ENCODE results near the gene LCE2A.
"Not testable (repeated sequence)": the region's sequence is repeated elsewhere in the genome, so short reads cannot be mapped to it uniquely, and the experiment has no call there.

LCE2A gene

GRCh38 chr1:152683846-152684245 is 14.3 kb upstream of the LCE2A start:
- H3K9ac ChIP-seq (ENCODE audit: low read length): no peak overlapping the region
- no peak overlapping the region for H3K4me3 ChIP-seq (ENCODE audit: low read length)
- no peaks in the 10 kb centered on the region for H3K4me1 ChIP-seq (ENCODE audit: control insufficient read depth, low read depth, low read length)
- no peak overlapping the region for H3K27ac ChIP-seq (ENCODE audit: low read length)
- H3K36me3 ChIP-seq (ENCODE audit: control insufficient read depth, low read depth, low read length): no peaks in the 10 kb centered on the region
- H3K9me3 ChIP-seq (ENCODE audit: control insufficient read depth, low read depth, low read length): peaks cover 64% of the 10 kb centered on the region
- no peaks in the 10 kb centered on the region for H3K27me3 ChIP-seq (ENCODE audit: control insufficient read depth, insufficient read depth, low read length)

DNA sequence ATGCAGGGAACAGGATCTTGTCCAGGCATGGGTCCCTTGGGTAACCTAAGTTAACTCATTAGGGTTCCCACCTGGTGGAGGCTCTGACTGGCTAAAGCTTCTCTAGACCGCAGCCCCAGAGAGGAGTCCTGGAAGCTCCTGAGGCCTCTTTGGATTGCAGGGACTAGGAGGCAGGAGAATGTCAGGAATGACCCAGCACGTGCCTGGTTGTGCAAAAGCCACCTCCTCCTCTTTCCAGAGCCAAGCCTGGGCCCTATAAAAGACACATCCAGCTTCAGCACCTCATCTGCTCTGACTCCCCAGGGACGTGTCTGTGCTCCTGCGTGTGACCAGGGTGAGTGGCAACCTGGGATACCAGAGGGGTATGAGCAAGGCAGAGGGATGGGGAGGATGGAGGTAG is 12.3 kb upstream of the LCE2A start, which contains the start of gene LCE2B:
TSS of gene LCE2B (plus strand) at position 301 of the 400 bp plus-strand sequence. CDS start 721 bp downstream, outside the sequence.
- not testable (repeated sequence) for H3K27ac ChIP-seq (ENCODE audit: low read length); H3K4me1 ChIP-seq (ENCODE audit: control insufficient read depth, low read depth, low read length); H3K4me3 ChIP-seq (ENCODE audit: low read length); H3K9ac ChIP-seq (ENCODE audit: low read length); H3K27me3 ChIP-seq (ENCODE audit: control insufficient read depth, insufficient read depth, low read length); H3K36me3 ChIP-seq (ENCODE audit: control insufficient read depth, low read depth, low read length)
- H3K9me3 ChIP-seq (ENCODE audit: control insufficient read depth, low read depth, low read length): peaks cover 50% of the 10 kb centered on the region

DNA sequence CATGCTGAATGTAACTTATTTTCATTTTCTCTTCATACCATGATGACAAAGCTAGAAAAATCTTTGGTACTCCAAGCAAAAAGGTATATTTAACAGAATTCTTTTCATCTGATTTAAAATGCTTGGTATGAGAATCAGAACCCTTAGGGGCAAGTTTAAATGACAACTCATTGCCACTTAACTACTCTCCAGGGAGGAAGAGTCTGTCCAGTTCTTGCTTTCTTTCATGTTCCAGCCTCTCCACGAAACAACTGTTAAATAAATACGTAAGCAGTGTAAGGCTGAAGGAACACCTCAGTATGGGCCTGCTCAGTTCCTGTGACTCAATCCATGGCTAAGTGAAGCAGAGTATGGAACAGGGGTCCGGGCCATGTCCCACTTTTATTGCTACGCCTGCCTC is 1.6 kb downstream of the LCE2A start:
- Histone ChIP-seq H3K27ac (ENCODE audit: low read length) (no peak overlapping the region), H3K4me1 (ENCODE audit: control insufficient read depth, low read depth, low read length) (no peaks in the 10 kb centered on the region), H3K9me3 (ENCODE audit: control insufficient read depth, low read depth, low read length) (peaks cover 79% of the 10 kb centered on the region), H3K4me3 (ENCODE audit: low read length) (no peak overlapping the region), H3K27me3 (ENCODE audit: control insufficient read depth, insufficient read depth, low read length) (no peaks in the 10 kb centered on the region), H3K9ac (ENCODE audit: low read length) (no peak overlapping the region), H3K36me3 (ENCODE audit: control insufficient read depth, low read depth, low read length) (no peaks in the 10 kb centered on the region)

- no peaks in the 10 kb centered on the region for H3K36me3 ChIP-seq (ENCODE audit: control insufficient read depth, low read depth, low read length)
- no peaks in the 10 kb centered on the region for H3K27me3 ChIP-seq (ENCODE audit: control insufficient read depth, insufficient read depth, low read length)
- H3K9me3 ChIP-seq (ENCODE audit: control insufficient read depth, low read depth, low read length): peaks cover 79% of the 10 kb centered on the region
- no peak within 1 kb of the TSS for H3K4me3 ChIP-seq (ENCODE audit: low read length)
- no peaks in the 10 kb centered on the region for H3K4me1 ChIP-seq (ENCODE audit: control insufficient read depth, low read depth, low read length)
- H3K9ac ChIP-seq (ENCODE audit: low read length): no peak within 1 kb of the TSS
- H3K27ac ChIP-seq (ENCODE audit: low read length): no peak within 1 kb of the TSS
These were observed 9.7 kb downstream of the LCE2A start, which contains the start of gene LCE4A for GRCh38 chr1:152707860-152708259. Gene LCE4A (plus strand): TSS chr1:152708160. CDS start chr1:152709076, 916 bp downstream.

GRCh38 chr1:152718238-152718637 is 20.1 kb downstream of the LCE2A start:
- no peak overlapping the region for H3K27ac ChIP-seq (ENCODE audit: low read length)
- no peaks in the 10 kb centered on the region for H3K4me1 ChIP-seq (ENCODE audit: control insufficient read depth, low read depth, low read length)
- no peak overlapping the region for H3K4me3 ChIP-seq (ENCODE audit: low read length)
- H3K27me3 ChIP-seq (ENCODE audit: control insufficient read depth, insufficient read depth, low read length): no peaks in the 10 kb centered on the region
- H3K9me3 ChIP-seq (ENCODE audit: control insufficient read depth, low read depth, low read length): peaks cover 85% of the 10 kb centered on the region
- H3K36me3 ChIP-seq (ENCODE audit: control insufficient read depth, low read depth, low read length): no peaks in the 10 kb centered on the region
- H3K9ac ChIP-seq (ENCODE audit: low read length): no peak overlapping the region

DNA sequence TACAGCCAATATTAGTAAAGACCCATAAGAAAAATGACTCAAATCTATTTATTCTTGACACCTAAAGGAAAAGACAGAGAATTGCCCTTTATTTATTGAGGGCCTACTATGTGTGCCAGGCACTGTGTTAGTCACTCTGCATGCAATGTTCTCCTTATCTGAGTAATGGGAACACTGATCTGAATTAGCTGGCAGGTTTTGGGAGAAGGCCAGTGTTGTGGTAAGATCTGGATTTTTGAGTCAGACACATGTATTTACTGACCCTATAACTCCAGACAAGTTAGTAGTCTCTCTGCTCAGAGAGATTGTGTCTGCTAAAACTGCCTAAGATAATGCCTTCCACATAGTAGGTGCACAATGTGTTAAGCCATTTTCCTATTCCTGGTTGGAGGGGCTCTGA is 27.1 kb downstream of the LCE2A start:
- Histone ChIP-seq H3K4me1 (ENCODE audit: control insufficient read depth, low read depth, low read length) (no peaks in the 10 kb centered on the region), H3K9me3 (ENCODE audit: control insufficient read depth, low read depth, low read length) (peaks cover 78% of the 10 kb centered on the region), H3K9ac (ENCODE audit: low read length) (no peak overlapping the region), H3K27me3 (ENCODE audit: control insufficient read depth, insufficient read depth, low read length) (no peaks in the 10 kb centered on the region), H3K36me3 (ENCODE audit: control insufficient read depth, low read depth, low read length) (no peaks in the 10 kb centered on the region), H3K27ac (ENCODE audit: low read length) (no peak overlapping the region), H3K4me3 (ENCODE audit: low read length) (no peak overlapping the region)

DNA sequence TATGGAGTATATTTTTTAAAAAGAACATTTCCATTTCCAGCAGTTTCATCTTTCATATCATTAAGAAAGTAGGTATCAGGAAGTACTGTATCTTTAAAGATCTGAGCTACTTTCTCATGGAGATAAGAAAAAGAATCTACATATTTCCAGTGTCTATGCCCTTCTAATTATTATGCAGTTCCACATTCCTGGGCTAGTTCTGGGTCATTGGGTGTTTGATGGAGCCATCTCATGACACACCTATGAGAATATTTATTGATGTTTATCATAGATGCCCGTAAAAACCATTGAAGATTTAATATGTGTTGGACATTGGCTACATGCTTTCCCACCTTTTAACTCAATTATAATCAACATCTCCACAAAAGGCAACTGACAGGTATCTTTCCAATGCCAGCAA is 30.8 kb downstream of the LCE2A start:
- no peaks in the 10 kb centered on the region for H3K27me3 ChIP-seq (ENCODE audit: control insufficient read depth, insufficient read depth, low read length)
- no peak overlapping the region for H3K9ac ChIP-seq (ENCODE audit: low read length)
- no peak overlapping the region for H3K27ac ChIP-seq (ENCODE audit: low read length)
- H3K4me1 ChIP-seq (ENCODE audit: control insufficient read depth, low read depth, low read length): no peaks in the 10 kb centered on the region
- no peaks in the 10 kb centered on the region for H3K36me3 ChIP-seq (ENCODE audit: control insufficient read depth, low read depth, low read length)
- H3K9me3 ChIP-seq (ENCODE audit: control insufficient read depth, low read depth, low read length): peaks cover 70% of the 10 kb centered on the region
- no peak overlapping the region for H3K4me3 ChIP-seq (ENCODE audit: low read length)

GRCh38 chr1:152735648-152736047 is 37.5 kb downstream of the LCE2A start:
- Histone ChIP-seq H3K9ac (ENCODE audit: low read length) (no peak overlapping the region), H3K27me3 (ENCODE audit: control insufficient read depth, insufficient read depth, low read length) (no peaks in the 10 kb centered on the region), H3K27ac (ENCODE audit: low read length) (no peak overlapping the region), H3K4me1 (ENCODE audit: control insufficient read depth, low read depth, low read length) (no peaks in the 10 kb centered on the region), H3K36me3 (ENCODE audit: control insufficient read depth, low read depth, low read length) (no peaks in the 10 kb centered on the region), H3K4me3 (ENCODE audit: low read length) (no peak overlapping the region), H3K9me3 (ENCODE audit: control insufficient read depth, low read depth, low read length) (peaks cover 78% of the 10 kb centered on the region)

GRCh38 chr1:152737997-152738396 is 39.9 kb downstream of the LCE2A start:
- Histone ChIP-seq H3K4me1 (ENCODE audit: control insufficient read depth, low read depth, low read length) (no peaks in the 10 kb centered on the region), H3K9me3 (ENCODE audit: control insufficient read depth, low read depth, low read length) (peaks cover 86% of the 10 kb centered on the region), H3K36me3 (ENCODE audit: control insufficient read depth, low read depth, low read length) (no peaks in the 10 kb centered on the region), H3K27ac (ENCODE audit: low read length) (no peak overlapping the region), H3K4me3 (ENCODE audit: low read length) (no peak overlapping the region), H3K27me3 (ENCODE audit: control insufficient read depth, insufficient read depth, low read length) (no peaks in the 10 kb centered on the region), H3K9ac (ENCODE audit: low read length) (no peak overlapping the region)

DNA sequence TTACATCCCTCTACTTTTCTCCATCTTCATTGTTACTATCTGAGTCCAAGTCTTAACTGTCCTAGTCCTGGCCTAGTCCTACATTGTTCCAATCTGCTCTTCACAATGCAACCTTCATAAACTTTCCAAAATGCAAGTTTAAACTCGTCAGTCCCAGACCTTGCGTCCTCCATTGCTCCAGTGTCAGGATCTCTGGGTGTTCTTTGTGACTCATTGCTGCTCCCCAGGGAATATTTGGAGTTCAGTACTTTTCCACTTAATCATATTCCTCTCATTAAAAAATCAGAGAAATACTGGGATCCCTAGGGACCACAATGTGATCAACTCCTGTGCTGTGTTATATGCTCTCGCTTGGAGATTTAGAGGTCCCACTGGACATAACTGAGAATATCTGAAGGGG is 41.7 kb downstream of the LCE2A start:
- Histone ChIP-seq H3K9ac (ENCODE audit: low read length) (no peak overlapping the region), H3K27me3 (ENCODE audit: control insufficient read depth, insufficient read depth, low read length) (no peaks in the 10 kb centered on the region), H3K36me3 (ENCODE audit: control insufficient read depth, low read depth, low read length) (no peaks in the 10 kb centered on the region), H3K9me3 (ENCODE audit: control insufficient read depth, low read depth, low read length) (peaks cover 83% of the 10 kb centered on the region), H3K4me1 (ENCODE audit: control insufficient read depth, low read depth, low read length) (no peaks in the 10 kb centered on the region), H3K27ac (ENCODE audit: low read length) (no peak overlapping the region), H3K4me3 (ENCODE audit: low read length) (no peak overlapping the region)

DNA sequence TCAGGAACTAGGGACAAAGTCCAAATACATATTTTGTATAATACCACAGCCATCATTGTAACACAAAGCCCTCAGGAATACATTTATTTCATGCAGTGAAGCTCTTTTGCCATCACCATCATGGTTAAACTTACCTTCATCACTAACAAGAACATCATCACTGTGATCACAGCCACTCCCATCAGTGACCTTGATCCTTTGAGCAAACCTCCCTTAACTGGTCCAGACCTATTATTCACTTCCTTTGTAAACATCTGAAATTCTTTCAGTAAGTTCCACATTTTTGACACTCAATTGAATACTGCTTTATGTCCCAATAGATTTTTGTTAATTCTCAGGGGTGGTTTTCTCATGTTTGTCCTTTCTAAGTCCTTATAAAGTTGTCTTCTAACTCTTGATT is 43.5 kb downstream of the LCE2A start:
- peaks cover 81% of the 10 kb centered on the region for H3K9me3 ChIP-seq (ENCODE audit: control insufficient read depth, low read depth, low read length)
- H3K36me3 ChIP-seq (ENCODE audit: control insufficient read depth, low read depth, low read length): no peaks in the 10 kb centered on the region
- no peak overlapping the region for H3K9ac ChIP-seq (ENCODE audit: low read length)
- no peak overlapping the region for H3K27ac ChIP-seq (ENCODE audit: low read length)
- H3K4me3 ChIP-seq (ENCODE audit: low read length): no peak overlapping the region
- H3K4me1 ChIP-seq (ENCODE audit: control insufficient read depth, low read depth, low read length): no peaks in the 10 kb centered on the region
- H3K27me3 ChIP-seq (ENCODE audit: control insufficient read depth, insufficient read depth, low read length): no peaks in the 10 kb centered on the region

GRCh38 chr1:152743371-152744145 is 45.4 kb downstream of the LCE2A start:
- H3K4me1 ChIP-seq (ENCODE audit: control insufficient read depth, low read depth, low read length): no peaks in the 10 kb centered on the region

More at GRCh38 chr1:152743371-152744145, 45.4 kb downstream of the LCE2A start:
- no peaks in the 10 kb centered on the region for H3K36me3 ChIP-seq (ENCODE audit: control insufficient read depth, low read depth, low read length)
- no peak overlapping the region for H3K4me3 ChIP-seq (ENCODE audit: low read length)
- H3K27me3 ChIP-seq (ENCODE audit: control insufficient read depth, insufficient read depth, low read length): no peaks in the 10 kb centered on the region
- peaks cover 71% of the 10 kb centered on the region for H3K9me3 ChIP-seq (ENCODE audit: control insufficient read depth, low read depth, low read length)
- H3K9ac ChIP-seq (ENCODE audit: low read length): no peak overlapping the region
- H3K27ac ChIP-seq (ENCODE audit: low read length): no peak overlapping the region

Data from iPS-18a (cell line).